Measurements from ENCODE around the gene UGT3A1.

The UGT3A1 gene

GRCh38 chr5:35904443-35905132 is 86.6 kb downstream of the UGT3A1 start:
- no peak for DNase-seq

GRCh38 chr5:35903631-35904203 is 87.5 kb downstream of the UGT3A1 start:
- no peak for DNase-seq

GRCh38 chr5:35902046-35902672 is 89.0 kb downstream of the UGT3A1 start:
- peak; percentile 19 for DNase-seq
